IgD-negative memory B cell (primary cell): ENCODE measurements around the gene TIE1. TPM values are rescaled to one million over a fixed set of nuclear protein-coding genes. Genes with fewer than 3 reads are reported as not detected.

ENCODE experiments used
- H3K27ac Mint-ChIP-seq, 3 donors: one replicate each; pipeline ENCODE4 v1.8.0; 2020 to 2022; ENCODE audit warnings: mild to moderate bottlenecking in 3 of 3, mixed read lengths in 3 of 3, moderate library complexity in 1 of 3
- H3K27me3 Mint-ChIP-seq: one replicate; pipeline ENCODE4 v1.8.0; 2021; ENCODE audit warnings: mixed read lengths
- H3K36me3 Mint-ChIP-seq: one replicate; pipeline ENCODE4 v1.8.0; 2020; ENCODE audit warnings: mild to moderate bottlenecking, mixed read lengths
- H3K4me1 Mint-ChIP-seq, 3 donors: one replicate each; pipeline ENCODE4 v1.8.0; 2020 to 2022; ENCODE audit warnings: mixed read lengths in 3 of 3, mild to moderate bottlenecking in 1 of 3
- H3K4me3 Mint-ChIP-seq, 4 donors: one replicate each; pipeline ENCODE4 v1.8.0; 2020 to 2022; ENCODE audit warnings: mild to moderate bottlenecking in 4 of 4, mixed read lengths in 4 of 4, moderate library complexity in 3 of 4
- H3K9me3 Mint-ChIP-seq, 3 donors: one replicate each; pipeline ENCODE4 v1.8.0; 2020 to 2021; ENCODE audit warnings: mixed read lengths in 3 of 3, mild to moderate bottlenecking in 1 of 3
- polyA plus RNA-seq: library from polyadenylated mRNA; unstranded; fragments of 300-500 nt; fragmentation: Illumina TruSeq; gene quantifications from one replicate; pipeline ENCODE4 v1.2.3, GENCODE V29; 2021

Gene TIE1
- polyA plus RNA-seq, 1 donor from 2014 or later, result not detected

DNA sequence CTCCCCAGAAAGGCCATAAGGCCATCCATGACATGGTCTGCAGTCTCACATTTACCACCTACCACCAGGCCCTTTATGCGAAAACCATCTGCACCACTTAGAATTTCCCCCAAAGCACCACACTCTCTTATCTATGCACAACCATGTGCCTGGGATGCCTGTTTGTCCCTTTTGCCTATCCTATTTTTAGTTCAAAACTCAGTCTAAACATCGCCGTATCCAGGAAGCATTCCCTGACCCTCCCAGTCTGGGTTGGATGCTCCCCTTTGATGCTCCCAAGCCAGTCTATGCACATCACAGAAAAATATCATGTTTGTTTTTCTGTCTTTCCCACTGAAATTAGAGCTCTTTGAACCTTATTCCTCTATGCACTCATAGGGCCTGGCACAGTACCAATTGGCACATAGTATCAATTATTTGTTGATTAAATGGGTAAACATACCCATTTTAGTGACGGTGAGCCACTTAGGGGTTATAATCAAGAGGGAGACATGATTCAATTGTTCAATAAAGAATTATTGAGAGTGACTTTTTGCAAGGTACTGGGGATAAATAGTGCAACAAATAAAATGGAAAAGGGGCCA lies 43.6 kb downstream of the TIE1 start:
- no peak overlapping the region for H3K4me3 Mint-ChIP-seq
- H3K9me3 Mint-ChIP-seq, result peaks cover 0 to 2% (median 0%) of the 10 kb centered on the region in 3 donors
- H3K36me3 Mint-ChIP-seq, result no peaks in the 10 kb centered on the region
- peaks cover 3% of the 10 kb centered on the region for H3K27me3 Mint-ChIP-seq
- peaks cover 0 to 5% (median 4%) of the 10 kb centered on the region in 3 donors for H3K4me1 Mint-ChIP-seq
- H3K27ac Mint-ChIP-seq, result peak overlapping the region in 1 of 3 donors; percentile 7

DNA sequence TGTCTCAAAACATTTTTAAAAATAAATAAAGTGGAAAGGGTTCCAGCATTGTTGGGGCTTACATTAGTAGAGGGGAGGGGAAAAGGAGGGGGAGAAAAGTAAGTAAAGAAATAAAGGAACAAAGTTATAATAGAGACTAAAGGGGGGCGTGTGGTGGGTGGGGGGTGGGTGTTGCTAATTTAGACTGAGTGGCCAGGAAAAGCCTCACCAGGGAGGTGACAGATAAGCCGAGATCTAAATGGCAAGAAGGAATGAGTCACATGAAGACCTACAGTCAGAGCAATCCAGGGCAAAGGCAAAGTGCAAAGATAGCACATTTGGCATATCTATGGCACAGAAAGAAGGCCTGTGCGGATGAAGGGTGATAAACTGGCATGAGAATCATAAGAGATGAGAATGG lies 44.3 kb downstream of the TIE1 start:
- Mint-ChIP-seq H3K36me3 (peaks cover 3% of the 10 kb centered on the region), H3K27ac (no peak overlapping the region), H3K4me1 (peaks cover 0 to 12% (median 11%) of the 10 kb centered on the region in 3 donors), H3K4me3 (no peak overlapping the region), H3K27me3 (peaks cover 3% of the 10 kb centered on the region), H3K9me3 (peaks cover 0 to 2% (median 0%) of the 10 kb centered on the region in 3 donors)

DNA sequence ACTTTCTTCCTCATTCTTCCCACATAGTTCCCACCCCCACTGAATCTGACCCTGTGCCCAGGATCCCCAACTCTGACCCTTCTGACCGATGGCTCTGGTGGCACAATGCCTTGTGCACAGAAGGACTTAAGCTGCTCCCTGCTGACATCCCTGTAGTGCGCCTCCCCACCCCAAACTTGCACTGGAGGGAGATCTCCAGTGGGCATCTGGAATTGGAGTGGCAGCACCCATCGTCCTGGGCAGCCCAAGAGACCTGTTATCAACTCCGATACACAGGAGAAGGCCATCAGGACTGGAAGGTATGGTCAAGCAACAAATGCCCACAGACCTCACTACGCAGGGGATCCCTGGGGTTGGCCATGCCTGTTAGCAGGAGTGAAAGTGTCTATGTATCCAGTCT lies 45.9 kb downstream of the TIE1 start:
- peaks cover 3% of the 10 kb centered on the region for H3K27me3 Mint-ChIP-seq
- no peaks in the 10 kb centered on the region for H3K9me3 Mint-ChIP-seq
- peak overlapping the region in 1 of 3 donors; percentile 16 for H3K27ac Mint-ChIP-seq
- H3K4me1 Mint-ChIP-seq, result peaks cover 0 to 12% (median 9%) of the 10 kb centered on the region in 3 donors
- no peak overlapping the region for H3K4me3 Mint-ChIP-seq
- H3K36me3 Mint-ChIP-seq, result peaks cover 3% of the 10 kb centered on the region

GRCh38 chr1:43348343-43348808 lies 47.6 kb downstream of the TIE1 start:
- Mint-ChIP-seq H3K27ac (peak overlapping the region in 1 of 3 donors; percentile 80), H3K4me1 (peaks cover 0 to 12% (median 9%) of the 10 kb centered on the region in 3 donors), H3K9me3 (no peaks in the 10 kb centered on the region), H3K36me3 (peaks cover 3% of the 10 kb centered on the region), H3K4me3 (peak overlapping the region in 2 of 4 donors; percentile 60 to 85), H3K27me3 (peaks cover 3% of the 10 kb centered on the region)

- Mint-ChIP-seq H3K9me3 (no peaks in the 10 kb centered on the region), H3K4me1 (peaks cover 0 to 12% (median 9%) of the 10 kb centered on the region in 3 donors), H3K36me3 (peaks cover 3% of the 10 kb centered on the region), H3K27me3 (peaks cover 3% of the 10 kb centered on the region), H3K4me3 (peak overlapping the region; percentile 80 to 92 (median 86)), H3K27ac (peak overlapping the region; percentile 86 to 95 (median 95))
These were observed 48.2 kb downstream of the TIE1 start for GRCh38 chr1:43348809-43349593.

DNA sequence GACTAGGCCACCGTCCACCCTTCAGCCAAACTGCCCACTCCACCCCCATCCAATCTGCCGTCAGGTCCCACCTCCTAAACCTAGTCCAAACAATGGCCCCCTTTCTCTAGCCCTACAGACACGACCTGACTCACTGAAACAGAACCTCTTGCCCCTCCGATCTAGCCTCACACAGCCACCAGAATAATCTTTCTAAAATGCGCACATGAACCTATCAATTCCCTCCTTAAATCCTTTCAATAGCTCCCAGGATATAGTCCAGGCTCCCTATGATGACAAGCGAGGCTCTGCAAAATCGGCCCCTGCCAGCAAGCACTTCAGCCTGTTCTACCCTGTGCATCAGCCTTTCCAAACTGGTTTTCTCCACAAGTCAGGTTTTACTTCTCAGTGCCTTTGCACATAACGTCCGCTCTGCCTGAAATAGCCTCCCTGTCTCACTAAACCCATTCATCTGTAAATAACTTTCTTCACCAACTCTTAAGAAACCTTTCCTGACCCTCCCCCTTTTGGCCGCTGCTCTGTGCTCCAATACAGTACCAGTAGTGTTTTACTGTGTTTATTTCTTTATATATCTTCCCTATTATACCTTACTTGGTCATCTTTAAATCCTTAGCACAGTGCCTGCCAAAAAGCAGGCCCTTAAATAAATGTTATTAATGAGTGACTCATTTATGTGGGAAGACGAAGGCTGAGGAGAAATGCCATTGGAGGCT lies 49.0 kb downstream of the TIE1 start:
- Mint-ChIP-seq H3K9me3 (no peaks in the 10 kb centered on the region), H3K27me3 (peaks cover 3% of the 10 kb centered on the region), H3K27ac (peak overlapping the region; percentile 86 to 95 (median 95)), H3K36me3 (peaks cover 3% of the 10 kb centered on the region), H3K4me3 (peak overlapping the region; percentile 80 to 92 (median 86)), H3K4me1 (peaks cover 0 to 12% (median 9%) of the 10 kb centered on the region in 3 donors)

- Mint-ChIP-seq H3K36me3 (peaks cover 5% of the 10 kb centered on the region), H3K4me3 (no peak overlapping the region), H3K27me3 (peaks cover 3% of the 10 kb centered on the region), H3K9me3 (no peaks in the 10 kb centered on the region), H3K4me1 (peaks cover 0 to 12% (median 9%) of the 10 kb centered on the region in 3 donors), H3K27ac (peak overlapping the region in 1 of 3 donors; percentile 72)
These were observed 50.2 kb downstream of the TIE1 start for GRCh38 chr1:43350976-43351375.

DNA sequence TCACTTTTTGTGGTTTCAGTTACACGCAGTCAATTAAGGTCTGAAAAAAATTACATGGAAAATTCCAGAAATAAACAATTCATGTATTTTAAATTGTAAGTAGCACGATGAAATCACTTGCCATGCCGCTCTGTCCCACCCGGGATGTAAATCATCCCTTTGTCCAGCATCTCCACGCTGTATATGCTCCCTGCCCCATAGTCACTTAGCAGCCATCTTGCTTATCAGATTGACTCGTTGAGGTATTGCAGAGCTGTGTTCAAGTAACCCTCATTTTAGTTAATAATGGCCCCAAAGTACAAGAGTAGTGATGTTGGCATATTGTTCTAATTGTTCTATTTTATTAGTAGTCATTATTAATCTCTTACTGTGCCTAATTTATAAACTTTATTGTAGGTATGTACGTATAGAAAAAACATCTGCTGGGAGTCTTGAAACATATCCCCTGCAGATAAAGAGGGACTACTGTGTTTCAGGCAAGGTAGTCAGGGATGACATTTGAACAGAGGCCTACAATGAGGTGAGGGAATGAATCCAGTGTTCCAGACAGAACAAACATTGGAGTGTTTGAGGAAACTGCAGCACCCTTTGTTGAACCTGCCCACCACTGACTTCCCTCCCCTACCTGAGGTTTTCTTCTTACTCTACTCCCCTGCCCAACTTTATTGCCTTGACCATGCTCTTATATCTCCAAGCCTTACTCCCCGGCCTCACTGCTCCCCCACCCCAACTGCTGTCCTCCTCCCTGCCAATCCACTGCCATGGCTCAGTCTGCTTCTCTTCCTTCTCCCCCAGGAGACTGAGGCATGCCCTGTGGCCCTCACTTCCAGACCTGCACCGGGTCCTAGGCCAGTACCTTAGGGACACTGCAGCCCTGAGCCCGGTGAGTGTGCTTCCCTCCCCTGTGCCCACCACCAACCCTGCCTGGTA lies 50.9 kb downstream of the TIE1 start:
- Mint-ChIP-seq H3K27me3 (no peaks in the 10 kb centered on the region), H3K27ac (peak overlapping the region in 1 of 3 donors; percentile 54), H3K4me3 (no peak overlapping the region)

GRCh38 chr1:43352351-43352705 lies 51.5 kb downstream of the TIE1 start:
- H3K9me3 Mint-ChIP-seq, result no peaks in the 10 kb centered on the region
- H3K36me3 Mint-ChIP-seq, result peaks cover 5% of the 10 kb centered on the region
- peaks cover 0 to 12% (median 7%) of the 10 kb centered on the region in 3 donors for H3K4me1 Mint-ChIP-seq
- H3K4me3 Mint-ChIP-seq, result no peak overlapping the region
- H3K27me3 Mint-ChIP-seq, result no peaks in the 10 kb centered on the region
- no peak overlapping the region for H3K27ac Mint-ChIP-seq

More for the DNA sequence above, 50.9 kb downstream of the TIE1 start:
- Mint-ChIP-seq H3K4me1 (peaks cover 0 to 12% (median 7%) of the 10 kb centered on the region in 3 donors), H3K36me3 (peaks cover 5% of the 10 kb centered on the region), H3K9me3 (no peaks in the 10 kb centered on the region)

GRCh38 chr1:43352881-43353280 lies 52.1 kb downstream of the TIE1 start:
- H3K27me3 Mint-ChIP-seq, result no peaks in the 10 kb centered on the region
- H3K27ac Mint-ChIP-seq, result peak overlapping the region in 1 of 3 donors; percentile 12
- no peak overlapping the region for H3K4me3 Mint-ChIP-seq
- peaks cover 2 to 14% (median 9%) of the 10 kb centered on the region in 3 donors for H3K4me1 Mint-ChIP-seq
- H3K9me3 Mint-ChIP-seq, result no peaks in the 10 kb centered on the region
- H3K36me3 Mint-ChIP-seq, result peaks cover 5% of the 10 kb centered on the region

DNA sequence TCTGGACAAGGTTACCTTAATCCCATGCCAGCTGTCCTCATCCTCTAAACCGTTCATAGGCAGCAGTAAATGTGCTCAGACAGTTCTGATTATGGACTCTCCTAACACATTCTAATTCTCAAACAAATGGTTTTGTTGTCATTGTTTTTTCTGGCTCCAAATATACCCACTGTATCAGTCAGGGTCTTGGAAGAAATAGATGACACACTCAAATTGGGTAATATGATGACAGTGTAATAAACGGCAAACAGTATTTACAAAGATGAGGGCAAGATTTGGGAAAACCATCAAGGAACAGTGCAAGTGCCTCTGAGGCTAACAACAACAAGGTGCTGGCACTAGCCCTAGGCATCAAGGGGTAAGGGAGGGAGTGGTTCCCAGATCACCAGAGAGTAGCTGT lies 53.7 kb downstream of the TIE1 start:
- Mint-ChIP-seq H3K36me3 (peaks cover 7% of the 10 kb centered on the region), H3K9me3 (no peaks in the 10 kb centered on the region), H3K27ac (no peak overlapping the region), H3K4me3 (no peak overlapping the region), H3K4me1 (peaks cover 11 to 14% (median 13%) of the 10 kb centered on the region in 3 donors), H3K27me3 (no peaks in the 10 kb centered on the region)

DNA sequence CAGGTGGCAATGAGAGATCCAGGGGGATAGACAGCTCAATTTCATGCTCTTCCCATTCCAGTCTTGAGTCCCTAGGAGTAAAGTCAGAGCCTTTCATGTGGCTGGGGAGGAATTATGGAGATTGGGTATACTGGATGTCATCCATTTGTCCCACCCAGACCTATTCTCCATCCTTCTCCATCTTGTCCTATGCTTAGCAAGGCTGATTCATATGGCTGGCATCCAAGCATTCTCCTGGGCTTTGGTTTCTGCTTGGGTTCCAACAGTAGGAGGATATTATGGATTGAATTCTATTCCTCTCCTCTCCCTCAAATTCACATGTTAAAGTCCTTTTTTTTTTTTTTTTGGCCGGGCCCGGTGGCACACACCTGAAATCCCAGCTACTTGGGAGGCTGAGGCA lies 54.2 kb downstream of the TIE1 start:
- Mint-ChIP-seq H3K9me3 (no peaks in the 10 kb centered on the region), H3K4me1 (peaks cover 11 to 13% (median 11%) of the 10 kb centered on the region in 3 donors), H3K27me3 (no peaks in the 10 kb centered on the region), H3K27ac (no peak overlapping the region), H3K36me3 (peaks cover 5% of the 10 kb centered on the region), H3K4me3 (no peak overlapping the region)

- Mint-ChIP-seq H3K36me3 (peaks cover 4% of the 10 kb centered on the region), H3K27me3 (no peaks in the 10 kb centered on the region), H3K9me3 (no peaks in the 10 kb centered on the region), H3K4me1 (peaks cover 10 to 12% (median 11%) of the 10 kb centered on the region in 3 donors), H3K4me3 (peak overlapping the region in 1 of 4 donors; percentile 57), H3K27ac (no peak overlapping the region)
These were observed 56.5 kb downstream of the TIE1 start for GRCh38 chr1:43357251-43357650.

GRCh38 chr1:43358121-43358745 lies 57.5 kb downstream of the TIE1 start:
- Mint-ChIP-seq H3K9me3 (no peaks in the 10 kb centered on the region), H3K36me3 (peaks cover 4% of the 10 kb centered on the region), H3K4me3 (peak overlapping the region; percentile 87 to 97 (median 90)), H3K27me3 (no peaks in the 10 kb centered on the region), H3K27ac (peak overlapping the region; percentile 59 to 91 (median 62)), H3K4me1 (peaks cover 10 to 12% (median 11%) of the 10 kb centered on the region in 3 donors)
